Liver (tissue), 3 donors: ENCODE data around the gene ARHGEF2.

ENCODE experiments used
- EGR1 ChIP-seq, 2 donors: IDR thresholded peaks; 2 replicates each; pipeline ENCODE4 v1.6.1; 2016 to 2018; ENCODE audit warnings: antibody characterized with exemption in 2 of 2, low read depth in 2 of 2
- FOXA1 ChIP-seq: IDR thresholded peaks from 2 replicates; pipeline ENCODE4 v1.6.1; 2016; ENCODE audit warnings: antibody characterized with exemption
- GABPA ChIP-seq, 2 donors: IDR thresholded peaks in 1 of 2; conservative IDR thresholded peaks in 1 of 2; 2 replicates each; pipeline ENCODE4 v1.6.1; 2016; ENCODE audit warnings: antibody characterized with exemption in 2 of 2, mild to moderate bottlenecking in 1 of 2, moderate library complexity in 1 of 2
- RAD21 ChIP-seq, 2 donors: IDR thresholded peaks; 2 replicates each; pipeline ENCODE4 v1.6.1; 2016; ENCODE audit warnings: antibody characterized with exemption in 2 of 2, mild to moderate bottlenecking in 2 of 2
- SP1 ChIP-seq: IDR thresholded peaks from 2 replicates; pipeline ENCODE4 v1.6.1; 2018; ENCODE audit warnings: antibody characterized with exemption, mild to moderate bottlenecking
- TF ChIP-seq, protein P1 (sequence below): fragments of 150-350 bp; IDR thresholded peaks from 2 replicates; pipeline ENCODE4 v1.5.1; 2017; ENCODE audit warnings: improper control_type of control experiment, low read depth, low read length; ENCODE audit not compliant: missing input control
- TF ChIP-seq, protein P2 (sequence below): IDR thresholded peaks from 2 replicates; pipeline ENCODE4 v1.6.1; 2016; ENCODE audit warnings: antibody characterized with exemption
- TF ChIP-seq, protein P3 (sequence below): IDR thresholded peaks from 2 replicates; pipeline ENCODE4 v1.6.1; 2016; ENCODE audit warnings: antibody characterized with exemption
- TF ChIP-seq, protein P4 (sequence below): IDR thresholded peaks from 2 replicates; pipeline ENCODE4 v1.6.1; 2016; ENCODE audit warnings: antibody characterized with exemption, mild to moderate bottlenecking
- donor health status: healthy.
- donor health status: healthy.

DNA sequence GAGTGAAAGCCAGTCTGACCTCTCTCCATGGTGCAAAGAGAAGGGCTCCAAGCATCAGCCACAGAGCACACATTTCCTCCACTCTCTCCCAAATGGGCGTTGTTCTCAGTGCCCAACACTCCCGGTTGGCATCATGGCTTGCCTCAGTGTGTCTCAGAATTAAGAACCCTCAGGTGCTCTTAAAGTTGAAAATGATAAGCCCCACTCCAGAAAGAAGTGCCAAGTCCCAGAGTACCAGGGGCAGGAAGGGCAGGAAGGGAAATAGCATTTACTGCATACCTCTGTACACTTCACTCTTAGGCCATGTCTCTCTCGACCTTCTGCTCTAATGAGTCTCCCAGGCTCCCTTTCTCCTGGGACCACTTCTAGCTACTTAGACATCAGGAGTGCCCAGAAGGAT lies 15.2 kb upstream of the ARHGEF2 start:
- TF ChIP-seq GABPA (IDR thresholded peaks at IDR 0.05 in 1 of 2, conservative IDR thresholded peaks at IDR 0.05 in 1 of 2) (no peak), EGR1 (IDR thresholded peaks at IDR 0.05; ENCODE audit: low read depth in 2 of 2) (no peak), SP1 (no peak), RAD21 (IDR thresholded peaks at IDR 0.05) (no peak), FOXA1 (no peak)
- TF ChIP-seq, protein P1, sequence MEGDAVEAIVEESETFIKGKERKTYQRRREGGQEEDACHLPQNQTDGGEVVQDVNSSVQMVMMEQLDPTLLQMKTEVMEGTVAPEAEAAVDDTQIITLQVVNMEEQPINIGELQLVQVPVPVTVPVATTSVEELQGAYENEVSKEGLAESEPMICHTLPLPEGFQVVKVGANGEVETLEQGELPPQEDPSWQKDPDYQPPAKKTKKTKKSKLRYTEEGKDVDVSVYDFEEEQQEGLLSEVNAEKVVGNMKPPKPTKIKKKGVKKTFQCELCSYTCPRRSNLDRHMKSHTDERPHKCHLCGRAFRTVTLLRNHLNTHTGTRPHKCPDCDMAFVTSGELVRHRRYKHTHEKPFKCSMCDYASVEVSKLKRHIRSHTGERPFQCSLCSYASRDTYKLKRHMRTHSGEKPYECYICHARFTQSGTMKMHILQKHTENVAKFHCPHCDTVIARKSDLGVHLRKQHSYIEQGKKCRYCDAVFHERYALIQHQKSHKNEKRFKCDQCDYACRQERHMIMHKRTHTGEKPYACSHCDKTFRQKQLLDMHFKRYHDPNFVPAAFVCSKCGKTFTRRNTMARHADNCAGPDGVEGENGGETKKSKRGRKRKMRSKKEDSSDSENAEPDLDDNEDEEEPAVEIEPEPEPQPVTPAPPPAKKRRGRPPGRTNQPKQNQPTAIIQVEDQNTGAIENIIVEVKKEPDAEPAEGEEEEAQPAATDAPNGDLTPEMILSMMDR = no peak
- TF ChIP-seq, protein P2, sequence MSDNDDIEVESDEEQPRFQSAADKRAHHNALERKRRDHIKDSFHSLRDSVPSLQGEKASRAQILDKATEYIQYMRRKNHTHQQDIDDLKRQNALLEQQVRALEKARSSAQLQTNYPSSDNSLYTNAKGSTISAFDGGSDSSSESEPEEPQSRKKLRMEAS = no peak
- TF ChIP-seq, protein P3, sequence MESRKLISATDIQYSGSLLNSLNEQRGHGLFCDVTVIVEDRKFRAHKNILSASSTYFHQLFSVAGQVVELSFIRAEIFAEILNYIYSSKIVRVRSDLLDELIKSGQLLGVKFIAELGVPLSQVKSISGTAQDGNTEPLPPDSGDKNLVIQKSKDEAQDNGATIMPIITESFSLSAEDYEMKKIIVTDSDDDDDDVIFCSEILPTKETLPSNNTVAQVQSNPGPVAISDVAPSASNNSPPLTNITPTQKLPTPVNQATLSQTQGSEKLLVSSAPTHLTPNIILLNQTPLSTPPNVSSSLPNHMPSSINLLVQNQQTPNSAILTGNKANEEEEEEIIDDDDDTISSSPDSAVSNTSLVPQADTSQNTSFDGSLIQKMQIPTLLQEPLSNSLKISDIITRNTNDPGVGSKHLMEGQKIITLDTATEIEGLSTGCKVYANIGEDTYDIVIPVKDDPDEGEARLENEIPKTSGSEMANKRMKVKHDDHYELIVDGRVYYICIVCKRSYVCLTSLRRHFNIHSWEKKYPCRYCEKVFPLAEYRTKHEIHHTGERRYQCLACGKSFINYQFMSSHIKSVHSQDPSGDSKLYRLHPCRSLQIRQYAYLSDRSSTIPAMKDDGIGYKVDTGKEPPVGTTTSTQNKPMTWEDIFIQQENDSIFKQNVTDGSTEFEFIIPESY = no peak
- TF ChIP-seq, protein P4, sequence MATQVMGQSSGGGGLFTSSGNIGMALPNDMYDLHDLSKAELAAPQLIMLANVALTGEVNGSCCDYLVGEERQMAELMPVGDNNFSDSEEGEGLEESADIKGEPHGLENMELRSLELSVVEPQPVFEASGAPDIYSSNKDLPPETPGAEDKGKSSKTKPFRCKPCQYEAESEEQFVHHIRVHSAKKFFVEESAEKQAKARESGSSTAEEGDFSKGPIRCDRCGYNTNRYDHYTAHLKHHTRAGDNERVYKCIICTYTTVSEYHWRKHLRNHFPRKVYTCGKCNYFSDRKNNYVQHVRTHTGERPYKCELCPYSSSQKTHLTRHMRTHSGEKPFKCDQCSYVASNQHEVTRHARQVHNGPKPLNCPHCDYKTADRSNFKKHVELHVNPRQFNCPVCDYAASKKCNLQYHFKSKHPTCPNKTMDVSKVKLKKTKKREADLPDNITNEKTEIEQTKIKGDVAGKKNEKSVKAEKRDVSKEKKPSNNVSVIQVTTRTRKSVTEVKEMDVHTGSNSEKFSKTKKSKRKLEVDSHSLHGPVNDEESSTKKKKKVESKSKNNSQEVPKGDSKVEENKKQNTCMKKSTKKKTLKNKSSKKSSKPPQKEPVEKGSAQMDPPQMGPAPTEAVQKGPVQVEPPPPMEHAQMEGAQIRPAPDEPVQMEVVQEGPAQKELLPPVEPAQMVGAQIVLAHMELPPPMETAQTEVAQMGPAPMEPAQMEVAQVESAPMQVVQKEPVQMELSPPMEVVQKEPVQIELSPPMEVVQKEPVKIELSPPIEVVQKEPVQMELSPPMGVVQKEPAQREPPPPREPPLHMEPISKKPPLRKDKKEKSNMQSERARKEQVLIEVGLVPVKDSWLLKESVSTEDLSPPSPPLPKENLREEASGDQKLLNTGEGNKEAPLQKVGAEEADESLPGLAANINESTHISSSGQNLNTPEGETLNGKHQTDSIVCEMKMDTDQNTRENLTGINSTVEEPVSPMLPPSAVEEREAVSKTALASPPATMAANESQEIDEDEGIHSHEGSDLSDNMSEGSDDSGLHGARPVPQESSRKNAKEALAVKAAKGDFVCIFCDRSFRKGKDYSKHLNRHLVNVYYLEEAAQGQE = no peak
